AG09309 (cell line): ENCODE results near the gene SLC24A3.
A peak's percentile ranks its signal among the peaks of the same experiment; 100 is the strongest.

Experiments
- DNase-seq: peaks from one replicate; pipeline ENCODE4 v3.0.0-alpha.2; 2010; ENCODE audit warnings: low read depth
- H3K4me3 ChIP-seq: 2 replicates; pipeline ENCODE4 v1.5.1; 2011; ENCODE audit warnings: mild to moderate bottlenecking, low read depth, low read length, moderate library complexity; ENCODE audit not compliant: control insufficient read depth
- TF ChIP-seq, protein P1 (sequence below): IDR thresholded peaks from 2 replicates; pipeline ENCODE4 v1.5.1; 2011; ENCODE audit warnings: mild to moderate bottlenecking, low read depth, low read length, inconsistent platforms; ENCODE audit not compliant: insufficient read depth, control insufficient read depth; ENCODE audit errors: missing control alignments

Gene SLC24A3

DNA sequence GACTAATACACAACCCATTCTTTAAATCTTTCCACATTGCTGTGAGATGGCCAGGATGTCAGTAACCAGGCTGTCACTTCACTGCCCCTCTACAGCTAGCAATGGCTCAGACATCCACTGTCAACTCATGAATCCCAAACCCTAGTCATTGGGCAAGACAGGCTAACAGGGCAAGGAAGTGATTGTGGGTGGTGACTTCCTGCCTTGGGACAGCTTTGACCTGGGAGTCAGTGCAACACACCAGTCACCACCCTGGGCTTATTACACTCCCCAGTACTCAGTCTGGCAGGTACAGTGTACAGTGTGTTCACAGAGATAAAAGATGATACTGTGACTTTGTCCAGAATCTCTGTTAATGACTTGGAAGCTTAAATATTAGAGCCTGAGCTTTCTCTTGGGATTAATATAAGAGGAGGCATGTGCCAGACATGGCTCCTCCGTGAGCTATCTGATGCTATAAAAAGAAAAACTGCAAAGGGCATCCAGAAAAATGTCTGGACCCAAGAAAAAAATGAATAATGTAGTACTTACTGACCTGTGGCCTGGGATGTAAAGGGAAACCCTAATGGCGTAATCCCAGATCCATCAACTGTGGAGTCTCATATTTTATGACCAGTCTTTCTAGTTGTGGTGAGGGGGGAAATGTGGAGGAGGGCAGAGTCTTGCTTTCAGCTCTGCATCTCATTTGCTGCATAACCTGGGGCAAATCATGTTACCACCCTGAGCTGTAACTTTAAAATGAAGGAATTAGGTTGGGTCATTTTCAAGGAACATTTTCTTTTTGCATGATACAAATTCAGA, 244.4 kb downstream of the SLC24A3 start:
- DNase-seq: no peak
- TF ChIP-seq, protein P1, sequence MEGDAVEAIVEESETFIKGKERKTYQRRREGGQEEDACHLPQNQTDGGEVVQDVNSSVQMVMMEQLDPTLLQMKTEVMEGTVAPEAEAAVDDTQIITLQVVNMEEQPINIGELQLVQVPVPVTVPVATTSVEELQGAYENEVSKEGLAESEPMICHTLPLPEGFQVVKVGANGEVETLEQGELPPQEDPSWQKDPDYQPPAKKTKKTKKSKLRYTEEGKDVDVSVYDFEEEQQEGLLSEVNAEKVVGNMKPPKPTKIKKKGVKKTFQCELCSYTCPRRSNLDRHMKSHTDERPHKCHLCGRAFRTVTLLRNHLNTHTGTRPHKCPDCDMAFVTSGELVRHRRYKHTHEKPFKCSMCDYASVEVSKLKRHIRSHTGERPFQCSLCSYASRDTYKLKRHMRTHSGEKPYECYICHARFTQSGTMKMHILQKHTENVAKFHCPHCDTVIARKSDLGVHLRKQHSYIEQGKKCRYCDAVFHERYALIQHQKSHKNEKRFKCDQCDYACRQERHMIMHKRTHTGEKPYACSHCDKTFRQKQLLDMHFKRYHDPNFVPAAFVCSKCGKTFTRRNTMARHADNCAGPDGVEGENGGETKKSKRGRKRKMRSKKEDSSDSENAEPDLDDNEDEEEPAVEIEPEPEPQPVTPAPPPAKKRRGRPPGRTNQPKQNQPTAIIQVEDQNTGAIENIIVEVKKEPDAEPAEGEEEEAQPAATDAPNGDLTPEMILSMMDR: no peak
- no peak overlapping the region for H3K4me3 ChIP-seq

DNA sequence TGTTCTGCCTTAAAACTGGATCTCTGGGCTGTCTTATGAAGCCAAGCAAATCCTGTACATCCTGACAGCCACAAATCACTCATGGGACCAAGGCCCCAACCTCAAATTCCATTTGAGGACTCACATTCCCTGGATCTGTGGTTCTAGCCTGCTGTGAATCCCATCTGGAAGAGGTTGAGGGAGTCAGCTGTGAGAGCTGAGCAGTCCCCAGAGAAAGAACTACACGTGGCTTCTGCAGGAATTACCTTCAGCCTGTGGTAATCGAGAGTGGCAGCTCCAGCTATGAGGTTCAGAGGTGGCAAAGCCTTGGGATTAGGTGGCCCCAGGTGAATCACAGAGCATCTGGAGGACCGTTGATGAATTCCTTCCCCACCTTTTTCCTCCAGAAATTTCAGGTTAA, 245.2 kb downstream of the SLC24A3 start:
- no peak overlapping the region for H3K4me3 ChIP-seq
- TF ChIP-seq, protein P1: no peak
- DNase-seq: no peak

DNA sequence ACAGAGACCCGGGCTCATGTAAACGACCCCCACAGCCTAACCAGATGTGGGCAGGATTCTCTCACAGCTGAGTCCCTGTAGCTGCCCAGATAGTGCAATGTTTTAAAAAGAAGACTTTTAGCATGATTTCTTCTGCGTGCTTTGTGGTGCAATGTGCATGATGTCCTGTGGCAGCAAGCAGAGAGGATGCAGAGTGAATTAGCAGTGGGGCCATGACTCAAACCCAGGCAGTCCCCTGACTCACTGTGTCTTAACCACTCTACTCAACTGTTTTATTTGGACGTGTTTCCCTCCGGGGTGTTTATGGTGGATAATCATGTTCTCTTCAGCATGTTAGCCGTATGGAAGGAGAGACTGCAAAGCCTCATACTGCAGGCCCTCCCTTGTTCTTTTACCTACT, 247.9 kb downstream of the SLC24A3 start:
- TF ChIP-seq, protein P1: no peak
- DNase-seq: peak; percentile 55
- H3K4me3 ChIP-seq: no peak overlapping the region

DNA sequence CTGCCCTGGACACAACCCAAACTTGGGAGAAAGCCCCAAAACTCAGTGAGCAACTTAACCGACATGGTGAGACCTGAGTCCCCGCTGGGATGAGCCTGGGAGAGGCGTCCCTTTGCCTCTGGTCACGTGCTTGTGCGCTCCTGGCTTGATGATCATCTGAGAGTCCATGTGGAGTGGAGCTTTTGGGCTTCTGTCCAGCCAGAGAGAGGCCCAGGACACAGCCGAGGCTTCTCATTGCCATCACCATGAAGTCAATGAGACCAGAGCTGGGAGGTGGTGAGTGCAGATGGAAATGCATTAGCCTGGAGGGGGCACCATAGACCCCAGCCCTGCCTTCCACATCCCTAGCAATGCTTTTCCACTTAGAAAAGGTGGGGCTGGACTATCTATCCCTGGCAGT, 250.0 kb downstream of the SLC24A3 start:
- no peak for DNase-seq
- no peak overlapping the region for H3K4me3 ChIP-seq
- TF ChIP-seq, protein P1: no peak

DNA sequence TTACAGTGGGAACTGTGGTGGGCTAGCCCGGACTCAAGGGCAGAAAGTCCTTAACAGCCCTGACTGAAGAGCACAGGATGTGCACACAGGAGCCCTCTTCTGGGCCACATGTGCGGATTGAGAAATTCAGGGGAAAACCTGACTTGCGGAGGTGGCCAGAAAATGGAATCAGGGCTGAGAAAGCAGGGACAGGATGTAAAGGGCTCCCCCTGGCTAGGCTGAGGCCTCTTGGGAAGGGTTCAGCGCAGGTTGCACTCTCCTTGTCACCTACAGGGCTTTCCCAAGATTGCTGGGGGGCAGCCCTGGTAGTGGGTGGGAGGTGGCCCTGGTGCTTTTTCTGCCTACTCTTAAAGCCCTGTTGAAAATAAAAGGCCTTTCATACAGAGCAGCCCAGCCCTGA, 251.2 kb downstream of the SLC24A3 start:
- TF ChIP-seq, protein P1: no peak
- H3K4me3 ChIP-seq: no peak overlapping the region
- DNase-seq: no peak

DNA sequence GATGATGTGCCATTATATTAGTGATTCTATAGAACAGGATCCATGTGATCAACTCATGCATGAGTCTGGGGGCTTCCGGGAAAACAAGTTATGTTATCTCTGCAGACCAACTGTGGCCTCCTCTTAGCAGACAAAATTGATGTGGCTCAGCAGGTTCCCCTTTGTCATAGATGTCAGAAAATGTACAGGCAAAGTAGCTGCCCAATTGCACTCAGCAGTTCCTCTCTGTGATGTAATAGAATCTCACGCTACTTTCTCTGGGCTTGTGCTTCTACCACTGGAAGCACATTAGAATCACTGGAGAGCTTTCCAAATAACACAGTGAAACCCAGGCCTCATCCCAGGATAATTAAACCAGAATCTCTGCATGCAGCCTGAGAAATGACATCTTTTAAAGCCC, 253.1 kb downstream of the SLC24A3 start:
- TF ChIP-seq, protein P1: no peak
- no peak overlapping the region for H3K4me3 ChIP-seq
- DNase-seq: no peak
